Activated naive CD4-positive, alpha-beta T cell treated with anti-CD3 and anti-CD28 coated beads, Interleukin-2, amount 50 U/mL, for 72 hours (primary cell): Measurements from ENCODE around the gene NANS. TPM values are rescaled to one million over a fixed set of nuclear protein-coding genes. Genes with fewer than 3 reads are reported as not detected.
A peak's percentile ranks its signal among the peaks of the same experiment; 100 is the strongest.
"Not testable (repeated sequence)": the region's sequence is repeated elsewhere in the genome, so short reads cannot be mapped to it uniquely, and the experiment has no call there.

Source experiments
- ATAC-seq, 2 donors: fragments of 150-1000 bp; cut with Tn5 transposase; 2 replicates each; pipeline ENCODE4 v1.10.0; 2021; ENCODE audit warnings: mild to moderate bottlenecking in 2 of 2, moderate library complexity in 2 of 2
- DNase-seq, 2 donors: peaks; one replicate each; pipeline ENCODE4 v3.0.0; 2021 to 2022; ENCODE audit warnings: low spot score in 2 of 2
- H3K27ac Mint-ChIP-seq, 2 donors: one replicate each; pipeline ENCODE4 v1.8.0; 2022; ENCODE audit warnings: mild to moderate bottlenecking in 2 of 2, mixed read lengths in 2 of 2
- H3K36me3 Mint-ChIP-seq, 2 donors: one replicate each; pipeline ENCODE4 v1.8.0; 2022; ENCODE audit warnings: mixed read lengths in 2 of 2
- H3K9me3 Mint-ChIP-seq, 2 donors: one replicate each; pipeline ENCODE4 v1.8.0; 2022; ENCODE audit warnings: mixed read lengths in 2 of 2
- total RNA-seq, 2 donors: library from RNA; stranded (reverse); gene quantifications; one replicate each; pipeline ENCODE4 v1.2.3, GENCODE V29; 2022

Gene NANS
- total RNA-seq, 2 donors from 2014 or later = 55.9 to 60.0 TPM

DNA sequence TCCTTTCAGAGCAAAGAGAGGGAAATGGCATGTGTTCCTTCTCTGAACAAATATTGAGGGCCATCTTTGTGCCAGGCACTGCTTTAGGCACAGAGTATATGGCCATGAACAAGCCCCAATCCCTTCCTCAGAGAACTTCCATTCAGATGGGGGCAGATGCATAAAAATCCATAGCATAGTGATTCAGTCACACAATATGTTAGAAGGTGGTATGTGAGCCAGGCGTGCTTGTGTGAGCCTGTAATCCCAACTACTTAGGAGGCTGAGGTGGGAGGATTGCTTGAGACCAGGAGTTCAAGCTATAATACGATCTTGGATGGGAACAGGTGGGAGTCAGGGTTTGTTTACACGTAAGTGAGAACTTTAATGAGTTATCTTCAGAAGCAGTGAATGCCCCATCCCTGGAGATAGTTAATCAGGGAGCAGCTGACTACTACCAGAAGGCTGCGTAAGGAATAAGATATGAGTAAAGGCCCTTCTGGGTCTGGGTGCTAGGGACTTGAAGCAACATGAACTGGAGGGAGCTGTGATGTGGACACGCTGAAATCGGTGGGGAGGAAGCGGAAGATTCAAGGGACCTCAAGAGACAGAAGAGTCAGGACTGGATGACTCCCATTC is 27.1 kb downstream of the NANS start:
- no peak for ATAC-seq
- no peak for DNase-seq
- H3K27ac Mint-ChIP-seq = peak overlapping the region; percentile 57 to 85
- peaks cover 8 to 34% of the 10 kb centered on the region in 2 donors for H3K36me3 Mint-ChIP-seq
- no peaks in the 10 kb centered on the region for H3K9me3 Mint-ChIP-seq

DNA sequence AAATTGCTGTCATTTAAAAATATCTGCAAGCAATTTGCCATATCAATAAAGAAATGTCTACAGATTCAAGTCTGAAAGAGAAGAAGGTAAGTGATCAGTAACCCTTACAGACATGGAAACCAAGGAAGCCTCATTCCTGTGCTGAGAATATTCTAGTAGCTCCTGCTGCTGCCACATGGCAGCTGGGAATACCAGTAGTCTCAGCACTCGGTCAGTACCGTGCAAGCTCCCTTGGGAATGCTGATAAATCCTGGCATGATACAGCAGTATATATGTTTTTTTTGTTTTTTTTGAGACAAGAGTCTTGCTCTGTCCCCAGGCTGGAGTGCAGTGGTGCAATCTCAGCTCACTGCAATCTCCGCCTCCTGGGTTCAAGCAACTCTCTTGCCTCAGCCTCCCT is 27.9 kb downstream of the NANS start:
- Mint-ChIP-seq H3K27ac (peak overlapping the region in 1 of 2 donors; percentile 57), H3K9me3 (no peaks in the 10 kb centered on the region), H3K36me3 (peaks cover 8 to 33% of the 10 kb centered on the region in 2 donors)
- DNase-seq (no peak), ATAC-seq (no peak)

DNA sequence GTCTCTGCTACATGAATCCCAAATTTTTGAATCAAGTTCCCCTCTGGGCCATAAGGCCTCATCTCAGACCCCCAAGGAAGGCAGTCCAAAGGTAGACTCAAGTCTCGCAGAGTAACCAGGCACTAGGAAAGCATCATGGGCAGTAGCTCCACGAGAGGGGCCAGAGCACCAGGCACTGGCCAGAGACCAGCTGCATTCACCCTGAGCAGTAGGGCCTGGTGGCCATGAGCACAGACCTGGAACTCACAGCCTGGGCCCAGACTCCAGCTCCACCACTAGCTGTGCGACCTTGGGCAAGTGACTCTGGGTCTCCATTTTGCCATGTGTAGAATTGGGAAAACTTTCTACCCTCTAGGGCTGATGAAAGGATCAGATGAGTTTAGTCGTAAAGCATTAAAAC is 28.5 kb downstream of the NANS start:
- Mint-ChIP-seq H3K27ac (peak overlapping the region; percentile 61 to 76), H3K36me3 (peaks cover 8 to 35% of the 10 kb centered on the region in 2 donors), H3K9me3 (no peaks in the 10 kb centered on the region)
- ATAC-seq = no peak
- DNase-seq = no peak

DNA sequence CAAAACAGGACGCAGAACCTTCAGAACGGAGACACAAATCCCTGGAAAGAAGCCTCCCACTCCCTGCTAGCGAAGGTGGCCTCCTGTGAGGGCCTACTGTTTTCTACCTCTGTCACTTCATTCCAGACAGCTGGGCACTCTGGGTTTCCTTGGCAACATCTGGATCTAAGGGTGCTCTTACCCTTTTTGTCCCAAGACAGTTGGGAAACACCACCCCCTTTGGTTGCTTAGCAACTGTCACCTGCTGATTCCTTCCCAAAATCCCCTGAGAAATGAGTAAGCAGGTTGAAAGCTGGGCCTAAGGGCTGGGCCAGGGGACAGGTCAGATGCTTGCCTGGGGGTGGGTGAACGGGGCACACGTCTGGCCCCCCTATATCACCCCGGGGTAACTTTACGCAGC is 29.4 kb downstream of the NANS start:
- H3K27ac Mint-ChIP-seq = peak overlapping the region; percentile 17 to 76
- ATAC-seq (no peak), DNase-seq (no peak)
- H3K9me3 Mint-ChIP-seq = no peaks in the 10 kb centered on the region
- H3K36me3 Mint-ChIP-seq = peaks cover 8 to 39% of the 10 kb centered on the region in 2 donors

DNA sequence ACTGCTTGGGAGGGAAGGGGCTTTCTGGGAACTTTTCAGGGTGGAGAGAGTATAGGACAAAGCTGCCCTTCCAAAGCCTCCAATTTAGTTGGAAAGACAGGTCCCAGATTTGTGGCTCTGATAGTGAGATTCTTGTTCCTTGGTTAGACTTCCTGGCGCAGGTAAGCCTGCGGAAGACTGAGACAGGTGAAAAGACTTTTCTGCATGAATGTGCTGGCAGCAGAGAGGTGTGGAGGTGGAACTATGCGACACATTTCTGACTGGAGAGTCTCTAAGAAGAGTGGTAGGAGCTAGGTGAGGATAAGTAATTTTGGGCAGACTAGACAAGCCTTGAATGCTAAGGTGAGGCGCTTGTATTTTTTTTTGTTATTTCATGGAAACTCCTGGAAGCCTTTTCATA is 29.9 kb downstream of the NANS start:
- no peak for DNase-seq

DNA sequence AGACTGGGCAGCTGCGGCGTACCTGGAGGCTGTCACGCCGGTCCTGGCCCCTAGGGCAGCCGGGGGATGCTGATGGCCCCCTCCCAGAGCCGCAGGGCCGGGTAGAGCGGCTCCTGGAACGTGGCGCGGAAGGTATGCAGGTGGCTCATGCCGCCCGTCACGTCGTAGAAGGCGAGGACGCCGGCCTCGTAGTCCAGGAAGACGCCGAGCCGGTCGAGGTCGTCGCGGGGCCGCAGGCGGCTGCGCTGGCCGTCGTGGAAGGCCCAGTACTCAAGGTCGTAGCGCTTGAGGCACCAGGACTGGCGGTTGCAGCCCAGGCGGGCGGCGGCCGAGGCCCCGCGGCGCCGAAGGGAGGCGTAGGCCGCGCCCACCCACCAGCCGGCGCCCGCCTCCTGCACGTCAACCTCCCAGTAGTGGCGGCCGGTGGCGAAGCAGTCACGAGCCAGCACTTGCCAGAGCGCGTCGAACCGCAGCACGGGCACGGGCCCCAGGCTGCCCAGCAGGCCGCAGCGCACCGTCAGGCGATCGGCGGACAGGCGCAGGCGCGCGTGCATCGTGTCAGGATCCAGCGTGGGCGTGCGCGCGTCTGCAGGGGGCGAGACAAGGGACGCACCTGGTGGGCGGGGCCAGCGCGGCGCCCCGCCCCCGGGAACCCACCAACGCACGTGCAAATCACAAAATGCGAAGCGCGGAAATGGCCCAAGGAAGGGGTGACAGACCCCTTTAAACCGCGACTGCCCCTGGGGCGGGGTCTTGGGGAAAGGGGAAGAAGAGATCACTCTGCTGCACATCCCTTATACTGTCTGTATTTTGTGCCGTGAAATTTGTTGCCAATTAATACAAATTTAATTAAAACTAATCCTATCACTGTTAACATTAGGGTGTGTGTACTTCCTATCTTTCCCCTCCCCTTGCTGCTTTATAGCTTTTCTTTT is 31.2 kb downstream of the NANS start:
- peak in 1 of 2 donors; percentile 38 for DNase-seq
- ATAC-seq = peak; percentile 48 to 65
- Mint-ChIP-seq H3K27ac (peak overlapping the region; percentile 9 to 76), H3K9me3 (no peaks in the 10 kb centered on the region), H3K36me3 (peaks cover 8 to 39% of the 10 kb centered on the region in 2 donors)

More for the DNA sequence above, 29.9 kb downstream of the NANS start:
- ATAC-seq = no peak
- Mint-ChIP-seq H3K27ac (peak overlapping the region; percentile 76 to 95), H3K36me3 (peaks cover 8 to 39% of the 10 kb centered on the region in 2 donors), H3K9me3 (no peaks in the 10 kb centered on the region)

DNA sequence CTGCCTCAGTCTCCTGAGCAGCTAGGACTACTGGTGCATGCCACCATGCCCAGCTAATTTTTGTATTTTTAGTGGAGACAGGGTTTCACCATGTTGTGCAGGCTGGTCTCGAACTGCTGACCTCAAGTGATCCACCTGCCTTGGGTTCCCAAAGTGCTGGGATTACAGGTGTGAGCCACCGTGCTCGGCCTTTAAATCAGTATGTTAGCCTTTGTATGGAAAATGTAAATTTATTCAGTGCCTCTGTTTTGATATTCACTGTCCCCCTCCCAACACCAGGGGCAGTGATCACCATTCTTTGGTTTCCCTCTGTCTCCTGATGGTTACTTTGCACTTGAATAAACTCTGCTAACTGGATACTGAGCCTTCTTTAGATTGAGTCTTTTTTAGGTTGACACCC is 34.1 kb downstream of the NANS start:
- DNase-seq, ATAC-seq, H3K9me3 Mint-ChIP-seq, H3K27ac Mint-ChIP-seq: not testable (repeated sequence)
- peaks cover 8 to 32% of the 10 kb centered on the region in 2 donors for H3K36me3 Mint-ChIP-seq

DNA sequence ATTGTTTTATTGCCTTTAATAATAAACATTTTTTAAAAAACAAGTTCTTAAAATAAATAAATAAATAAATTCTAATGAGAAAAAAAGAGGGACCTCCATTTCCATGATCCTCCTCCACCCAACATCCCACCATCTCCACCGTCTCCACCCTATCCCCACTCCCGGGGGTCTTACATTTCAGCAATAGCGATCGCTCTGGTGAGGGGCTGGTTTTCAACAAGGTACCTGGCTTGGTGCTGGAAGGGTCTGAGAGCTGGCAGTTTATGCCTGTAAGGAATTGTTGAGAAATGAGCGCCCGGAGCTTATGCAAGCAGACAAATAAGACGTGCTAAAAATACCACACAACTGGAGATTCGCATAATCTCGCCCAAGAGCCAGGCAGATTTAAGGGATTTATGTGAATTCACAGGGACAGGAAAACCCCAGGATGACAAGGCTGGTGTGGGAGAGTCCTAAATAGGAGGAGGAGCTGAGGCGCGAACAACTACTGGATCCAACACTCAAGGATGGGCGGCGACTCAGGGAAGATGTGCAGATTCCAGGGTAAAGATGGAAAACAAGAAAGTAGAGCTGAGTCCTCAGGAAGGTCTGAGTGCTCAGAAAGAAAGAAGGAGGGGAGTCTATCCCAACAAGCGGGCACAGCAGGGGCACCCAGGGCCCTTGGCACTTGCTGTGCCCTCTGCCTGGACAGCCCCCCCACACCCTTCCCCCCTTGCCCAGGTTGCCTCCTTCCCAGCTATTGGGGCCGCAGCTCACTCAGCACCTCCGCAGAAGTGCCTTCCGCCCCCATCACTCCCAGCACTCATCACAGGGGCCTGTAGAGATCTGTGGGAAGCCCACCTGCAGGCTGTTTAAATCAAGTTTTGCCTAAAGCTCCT is 35.4 kb downstream of the NANS start:
- peaks cover under 1 to 24% of the 10 kb centered on the region in 2 donors for H3K36me3 Mint-ChIP-seq
- no peak for DNase-seq
- peak overlapping the region; percentile 25 to 52 for H3K27ac Mint-ChIP-seq
- no peak for ATAC-seq
- H3K9me3 Mint-ChIP-seq = no peaks in the 10 kb centered on the region

DNA sequence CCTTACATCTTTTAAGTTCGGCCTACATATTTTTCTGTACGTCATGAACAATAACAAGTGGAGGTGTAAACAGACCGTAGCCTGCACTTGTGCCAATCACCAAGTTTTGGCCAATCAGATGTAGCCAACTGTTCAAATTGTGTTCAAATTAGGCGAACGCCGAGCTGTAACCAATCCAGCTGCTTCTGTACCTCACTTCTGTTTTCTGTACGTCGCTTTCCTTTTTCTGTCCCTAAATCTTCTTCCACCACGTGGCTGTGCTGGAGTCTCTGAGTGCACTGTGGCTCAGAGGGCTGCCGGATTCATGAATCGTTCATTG is 36.0 kb downstream of the NANS start:
- no peak for DNase-seq

DNA sequence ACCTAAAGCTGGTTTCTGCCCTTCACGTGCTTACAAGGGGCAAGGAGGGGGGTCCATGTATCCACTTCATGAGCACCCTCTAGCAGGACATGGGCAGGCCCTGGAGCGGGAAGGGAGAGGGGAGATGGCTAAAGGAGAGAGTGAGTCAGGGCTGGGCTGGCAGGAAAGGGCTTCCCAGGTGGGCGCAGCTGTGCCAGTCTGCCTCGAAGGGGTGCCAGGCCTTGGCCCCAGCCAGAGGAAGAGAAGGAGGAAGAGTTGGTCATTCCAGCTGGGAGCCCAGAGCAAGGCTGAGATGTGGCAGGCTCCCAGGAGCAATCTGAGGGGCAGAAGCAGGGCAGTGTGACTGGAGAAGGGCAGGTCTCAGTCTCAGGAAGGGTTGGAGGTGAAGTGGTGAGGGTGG is 37.8 kb downstream of the NANS start:
- H3K27ac Mint-ChIP-seq = peak overlapping the region; percentile 44 to 72
- DNase-seq = no peak
- H3K36me3 Mint-ChIP-seq = peaks cover 11 to 21% of the 10 kb centered on the region in 2 donors
- ATAC-seq = no peak
- no peaks in the 10 kb centered on the region for H3K9me3 Mint-ChIP-seq

More for the DNA sequence above, 36.0 kb downstream of the NANS start:
- peak overlapping the region; percentile 2 to 25 for H3K27ac Mint-ChIP-seq
- H3K9me3 Mint-ChIP-seq = no peaks in the 10 kb centered on the region
- no peak for ATAC-seq
- H3K36me3 Mint-ChIP-seq = peaks cover 4 to 26% of the 10 kb centered on the region in 2 donors

DNA sequence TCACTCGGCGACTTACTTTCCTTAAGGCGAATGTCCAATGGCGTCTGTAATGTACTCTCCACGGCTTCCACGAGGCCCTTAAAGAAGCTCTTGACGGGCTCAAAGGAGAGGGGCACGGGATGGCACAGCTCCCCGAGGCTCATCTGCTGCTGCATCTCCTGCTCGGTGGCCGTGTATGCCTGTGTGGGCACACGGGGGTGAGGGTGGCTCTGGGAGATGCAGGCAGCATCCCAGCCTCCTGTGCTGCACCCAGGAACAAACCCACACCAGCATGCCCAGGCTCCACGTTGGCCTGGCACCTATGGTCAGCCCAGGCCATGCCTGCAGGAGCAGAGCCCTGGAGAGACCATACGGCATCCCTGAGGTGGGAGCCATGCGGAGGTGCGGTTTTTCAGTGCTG is 38.3 kb downstream of the NANS start:
- peaks cover 13 to 17% of the 10 kb centered on the region in 2 donors for H3K36me3 Mint-ChIP-seq
- no peaks in the 10 kb centered on the region for H3K9me3 Mint-ChIP-seq
- ATAC-seq = no peak
- peak overlapping the region in 1 of 2 donors; percentile 44 for H3K27ac Mint-ChIP-seq
- no peak for DNase-seq

DNA sequence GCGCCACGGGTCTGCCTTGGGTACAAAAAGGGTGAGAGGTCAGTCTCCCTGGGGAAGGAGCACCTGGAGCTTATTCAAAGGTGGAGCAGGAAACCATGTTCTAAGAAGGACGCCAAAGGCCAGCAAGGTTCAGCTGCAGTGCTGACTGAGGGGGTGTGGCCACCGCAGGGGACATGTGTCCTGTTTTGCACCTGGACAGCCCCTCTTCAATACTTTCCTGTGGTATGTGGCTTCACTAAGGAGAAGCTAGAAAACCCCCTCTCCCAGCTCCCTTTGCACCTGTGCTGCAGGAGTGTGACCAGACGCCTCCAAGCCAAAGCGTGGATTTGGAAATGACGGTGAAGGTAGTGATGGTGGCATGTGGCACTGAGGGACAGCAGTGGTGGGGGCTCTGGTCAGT is 38.9 kb downstream of the NANS start:
- no peak for ATAC-seq
- no peaks in the 10 kb centered on the region for H3K9me3 Mint-ChIP-seq
- no peak for DNase-seq
- H3K27ac Mint-ChIP-seq = peak overlapping the region in 1 of 2 donors; percentile 85
- H3K36me3 Mint-ChIP-seq = peaks cover 12 to 16% of the 10 kb centered on the region in 2 donors

DNA sequence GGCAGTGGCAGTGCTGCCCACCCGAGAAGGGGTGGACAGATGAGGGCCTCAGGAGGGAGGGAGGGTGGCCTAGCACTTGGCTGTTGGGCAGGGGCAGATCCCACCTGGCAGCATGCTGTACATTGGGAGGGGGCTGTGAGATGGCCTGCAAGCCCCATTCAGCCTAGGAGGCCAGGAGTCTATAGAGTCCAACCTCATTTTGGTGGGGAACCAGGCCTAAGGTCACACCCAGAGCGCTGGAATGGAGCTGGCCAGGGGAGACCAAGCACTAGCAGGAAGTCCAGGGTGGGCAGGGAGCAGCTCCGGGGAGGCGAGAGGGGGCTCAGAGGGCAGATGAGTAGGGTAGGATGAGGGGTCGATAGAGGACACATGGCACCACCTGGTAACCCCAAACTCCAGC is 39.6 kb downstream of the NANS start:
- peak overlapping the region in 1 of 2 donors; percentile 50 for H3K27ac Mint-ChIP-seq
- H3K36me3 Mint-ChIP-seq = peaks cover 11 to 16% of the 10 kb centered on the region in 2 donors

DNA sequence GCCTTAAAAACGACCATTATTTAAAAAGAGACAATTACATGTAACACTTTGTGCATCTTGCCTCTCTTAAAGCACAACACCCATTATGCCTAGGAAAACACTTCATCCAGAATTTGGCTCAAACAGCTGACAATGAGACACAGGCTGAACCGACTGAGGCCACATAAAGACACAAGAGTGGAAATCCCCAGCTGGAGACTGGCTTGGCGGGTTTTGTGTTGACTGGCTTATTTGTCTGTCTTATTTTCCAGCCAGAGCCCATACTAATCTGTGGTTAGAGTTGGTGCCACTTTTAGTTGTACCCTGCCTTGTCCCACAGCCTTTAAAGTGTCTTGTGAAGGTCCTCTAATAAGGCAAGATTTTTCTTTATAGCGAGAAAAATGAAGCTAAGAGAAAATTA is 41.3 kb downstream of the NANS start:
- ATAC-seq = peak; percentile 35 to 51

More for the DNA sequence above, 39.6 kb downstream of the NANS start:
- H3K9me3 Mint-ChIP-seq = no peaks in the 10 kb centered on the region
- no peak for DNase-seq
- ATAC-seq = no peak

DNA sequence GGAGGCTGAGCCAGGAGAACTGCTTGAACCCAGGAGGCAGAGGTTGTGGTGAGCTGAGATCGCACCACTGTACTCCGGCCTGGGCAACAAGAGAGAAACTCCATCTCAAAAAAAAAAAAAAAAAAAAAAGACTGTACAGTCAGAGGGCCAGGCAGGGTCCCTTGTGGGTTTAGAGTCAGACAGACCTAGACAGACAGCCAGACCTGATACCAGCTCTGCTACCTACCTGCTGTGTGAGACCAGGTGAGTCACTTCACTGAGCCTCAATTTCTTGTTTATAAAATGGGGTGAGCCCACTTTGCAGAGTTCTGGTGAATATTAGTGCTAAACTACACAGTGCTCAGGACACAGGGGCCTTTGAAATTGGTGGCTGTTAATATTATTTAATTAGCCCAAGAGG is 42.8 kb downstream of the NANS start:
- H3K27ac Mint-ChIP-seq = peak overlapping the region in 1 of 2 donors; percentile 83
- ATAC-seq = no peak

More for the DNA sequence above, 41.3 kb downstream of the NANS start:
- Mint-ChIP-seq H3K27ac (peak overlapping the region; percentile 67 to 89), H3K36me3 (peaks cover 11 to 16% of the 10 kb centered on the region in 2 donors), H3K9me3 (no peaks in the 10 kb centered on the region)
- no peak for DNase-seq

DNA sequence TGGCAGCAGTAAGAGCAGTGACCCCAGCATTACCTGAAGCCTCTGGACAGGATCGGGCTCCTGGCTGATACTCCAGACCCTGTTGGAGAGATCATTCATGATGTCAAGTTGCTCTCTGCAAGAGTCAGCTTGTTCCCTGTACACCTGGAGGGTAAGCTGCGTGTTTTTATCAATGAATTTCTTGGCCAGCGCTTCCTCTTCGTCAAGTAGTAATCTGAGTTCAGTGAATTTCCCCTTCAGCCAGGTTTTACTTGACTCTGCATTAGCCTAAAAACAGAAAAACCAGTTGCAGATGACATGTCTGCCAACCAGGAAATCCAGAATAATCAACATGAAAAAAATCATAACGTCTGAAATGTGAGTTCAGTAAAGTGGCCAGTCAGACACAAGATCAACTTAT is 43.4 kb downstream of the NANS start:
- Mint-ChIP-seq H3K27ac (peak overlapping the region; percentile 83 to 90), H3K36me3 (peaks cover 17 to 24% of the 10 kb centered on the region in 2 donors), H3K9me3 (peaks cover 0 to 4% of the 10 kb centered on the region in 2 donors)
- DNase-seq = no peak
- ATAC-seq = no peak

More for the DNA sequence above, 42.8 kb downstream of the NANS start:
- peaks cover 0 to 2% of the 10 kb centered on the region in 2 donors for H3K9me3 Mint-ChIP-seq
- peaks cover 14 to 20% of the 10 kb centered on the region in 2 donors for H3K36me3 Mint-ChIP-seq
- no peak for DNase-seq
